Stimulated activated naive CD8-positive, alpha-beta T cell treated with anti-CD3 and anti-CD28 coated beads, Interleukin-15, amount 100 ng/mL, for 72 hours (primary cell): ENCODE data around the gene CIBAR2.
"Not testable (repeated sequence)": the region's sequence is repeated elsewhere in the genome, so short reads cannot be mapped to it uniquely, and the experiment has no call there.

Source experiments
- ATAC-seq: fragments of 150-1000 bp; cut with Tn5 transposase; 2 replicates; pipeline ENCODE4 v1.10.0; 2021; ENCODE audit warnings: mild to moderate bottlenecking, moderate library complexity
- DNase-seq, 2 donors: peaks; one replicate each; pipeline ENCODE4 v3.0.0; 2021 to 2022
- H3K27ac Mint-ChIP-seq, 2 donors: one replicate each; pipeline ENCODE4 v1.8.0; 2022; ENCODE audit warnings: mild to moderate bottlenecking in 2 of 2, mixed read lengths in 2 of 2, moderate library complexity in 2 of 2
- H3K27me3 Mint-ChIP-seq: one replicate; pipeline ENCODE4 v1.8.0; 2022; ENCODE audit warnings: mixed read lengths
- H3K4me1 Mint-ChIP-seq: one replicate; pipeline ENCODE4 v1.8.0; 2022; ENCODE audit warnings: mild to moderate bottlenecking, mixed read lengths
- H3K4me3 Mint-ChIP-seq, 2 donors: one replicate each; pipeline ENCODE4 v1.8.0; 2022; ENCODE audit warnings: mild to moderate bottlenecking in 2 of 2, mixed read lengths in 2 of 2, moderate library complexity in 1 of 2
- H3K9me3 Mint-ChIP-seq, 2 donors: one replicate each; pipeline ENCODE4 v1.8.0; 2022; ENCODE audit warnings: mixed read lengths in 2 of 2

Gene CIBAR2

GRCh38 chr16:85125570-85126393, 13.5 kb upstream of the CIBAR2 start:
- ATAC-seq (no peak), DNase-seq (no peak)
- Mint-ChIP-seq H3K27me3 (no peaks in the 10 kb centered on the region), H3K27ac (peak overlapping the region in 1 of 2 donors; percentile 15), H3K4me3 (no peak overlapping the region), H3K4me1 (peaks cover 22% of the 10 kb centered on the region), H3K9me3 (no peaks in the 10 kb centered on the region)

GRCh38 chr16:85124636-85125346, 12.5 kb upstream of the CIBAR2 start:
- Mint-ChIP-seq H3K9me3 (no peaks in the 10 kb centered on the region), H3K27ac (no peak overlapping the region), H3K4me1 (peaks cover 22% of the 10 kb centered on the region), H3K4me3 (no peak overlapping the region), H3K27me3 (no peaks in the 10 kb centered on the region)
- no peak for ATAC-seq
- no peak for DNase-seq

GRCh38 chr16:85123891-85124635, 11.8 kb upstream of the CIBAR2 start:
- no peak for DNase-seq
- no peak overlapping the region for H3K4me3 Mint-ChIP-seq
- H3K27me3 Mint-ChIP-seq, result no peaks in the 10 kb centered on the region
- ATAC-seq, result no peak
- peaks cover 22% of the 10 kb centered on the region for H3K4me1 Mint-ChIP-seq
- H3K9me3 Mint-ChIP-seq, result no peaks in the 10 kb centered on the region
- H3K27ac Mint-ChIP-seq, result no peak overlapping the region

- peaks cover 22% of the 10 kb centered on the region for H3K4me1 Mint-ChIP-seq
- not testable (repeated sequence) for H3K27me3 Mint-ChIP-seq, DNase-seq, H3K9me3 Mint-ChIP-seq, ATAC-seq, H3K4me3 Mint-ChIP-seq, H3K27ac Mint-ChIP-seq
These were observed 11.2 kb upstream of the CIBAR2 start for GRCh38 chr16:85123441-85123840.

- Mint-ChIP-seq H3K4me3 (no peak overlapping the region), H3K27ac (no peak overlapping the region), H3K4me1 (peaks cover 3% of the 10 kb centered on the region), H3K9me3 (no peaks in the 10 kb centered on the region), H3K27me3 (no peaks in the 10 kb centered on the region)
- no peak for ATAC-seq
- DNase-seq, result no peak
These were observed 7.7 kb upstream of the CIBAR2 start for GRCh38 chr16:85120006-85120340.

- ATAC-seq, result no peak
- no peaks in the 10 kb centered on the region for H3K9me3 Mint-ChIP-seq
- no peaks in the 10 kb centered on the region for H3K27me3 Mint-ChIP-seq
- H3K27ac Mint-ChIP-seq, result no peak overlapping the region
- no peak overlapping the region for H3K4me3 Mint-ChIP-seq
- no peak for DNase-seq
- peaks cover 8% of the 10 kb centered on the region for H3K4me1 Mint-ChIP-seq
These were observed 5.1 kb upstream of the CIBAR2 start for GRCh38 chr16:85117418-85117817.

GRCh38 chr16:85114909-85115567, 2.8 kb upstream of the CIBAR2 start:
- DNase-seq (peak; percentile 86), ATAC-seq (peak; percentile 90)
- H3K27ac Mint-ChIP-seq, result peak overlapping the region in 1 of 2 donors; percentile 80

GRCh38 chr16:85113913-85114312, 1.6 kb upstream of the CIBAR2 start:
- Mint-ChIP-seq H3K4me1 (peaks cover 8% of the 10 kb centered on the region), H3K27me3 (no peaks in the 10 kb centered on the region), H3K4me3 (no peak overlapping the region), H3K27ac (no peak overlapping the region), H3K9me3 (no peaks in the 10 kb centered on the region)
- ATAC-seq, result no peak
- DNase-seq, result no peak

More at GRCh38 chr16:85114909-85115567, 2.8 kb upstream of the CIBAR2 start:
- peak overlapping the region; percentile 70 to 71 for H3K4me3 Mint-ChIP-seq
- peaks cover 8% of the 10 kb centered on the region for H3K4me1 Mint-ChIP-seq
- no peaks in the 10 kb centered on the region for H3K27me3 Mint-ChIP-seq
- H3K9me3 Mint-ChIP-seq, result no peaks in the 10 kb centered on the region

GRCh38 chr16:85113168-85113733, 979 bp upstream of the CIBAR2 start:
- H3K9me3 Mint-ChIP-seq, result no peaks in the 10 kb centered on the region
- H3K27me3 Mint-ChIP-seq, result no peaks in the 10 kb centered on the region
- DNase-seq (no peak), ATAC-seq (no peak)
- no peak overlapping the region for H3K4me3 Mint-ChIP-seq
- no peak overlapping the region for H3K27ac Mint-ChIP-seq
- H3K4me1 Mint-ChIP-seq, result peaks cover 8% of the 10 kb centered on the region

GRCh38 chr16:85111184-85111583, 1.1 kb downstream of the CIBAR2 start:
- no peak for ATAC-seq
- Mint-ChIP-seq H3K27ac (no peak overlapping the region), H3K27me3 (no peaks in the 10 kb centered on the region), H3K4me3 (no peak overlapping the region), H3K4me1 (peaks cover 9% of the 10 kb centered on the region), H3K9me3 (no peaks in the 10 kb centered on the region)
- no peak for DNase-seq

GRCh38 chr16:85110105-85110504, 2.2 kb downstream of the CIBAR2 start:
- H3K27me3 Mint-ChIP-seq, result no peaks in the 10 kb centered on the region
- peaks cover 18% of the 10 kb centered on the region for H3K4me1 Mint-ChIP-seq
- no peaks in the 10 kb centered on the region for H3K9me3 Mint-ChIP-seq
- ATAC-seq (no peak), DNase-seq (no peak)
- H3K4me3 Mint-ChIP-seq, result no peak overlapping the region
- no peak overlapping the region for H3K27ac Mint-ChIP-seq

GRCh38 chr16:85107532-85107931, 4.7 kb downstream of the CIBAR2 start:
- DNase-seq (no peak), ATAC-seq (no peak)
- H3K9me3 Mint-ChIP-seq, result no peaks in the 10 kb centered on the region
- H3K27me3 Mint-ChIP-seq, result no peaks in the 10 kb centered on the region
- no peak overlapping the region for H3K4me3 Mint-ChIP-seq
- H3K27ac Mint-ChIP-seq, result no peak overlapping the region
- peaks cover 38% of the 10 kb centered on the region for H3K4me1 Mint-ChIP-seq

- Mint-ChIP-seq H3K4me1 (peaks cover 42% of the 10 kb centered on the region), H3K27ac (no peak overlapping the region), H3K27me3 (no peaks in the 10 kb centered on the region), H3K4me3 (no peak overlapping the region), H3K9me3 (no peaks in the 10 kb centered on the region)
- no peak for ATAC-seq
- no peak for DNase-seq
These were observed 5.2 kb downstream of the CIBAR2 start for GRCh38 chr16:85107083-85107482.

- ATAC-seq (no peak), DNase-seq (no peak)
- Mint-ChIP-seq H3K27me3 (no peaks in the 10 kb centered on the region), H3K4me3 (no peak overlapping the region), H3K9me3 (no peaks in the 10 kb centered on the region), H3K27ac (peak overlapping the region in 1 of 2 donors; percentile 30), H3K4me1 (peaks cover 46% of the 10 kb centered on the region)
These were observed 6.8 kb downstream of the CIBAR2 start for GRCh38 chr16:85105475-85105874.

GRCh38 chr16:85104821-85105391, 7.4 kb downstream of the CIBAR2 start:
- DNase-seq (no peak), ATAC-seq (peak; percentile 79)
- H3K27ac Mint-ChIP-seq, result peak overlapping the region; percentile 91 to 95
- peaks cover 46% of the 10 kb centered on the region for H3K4me1 Mint-ChIP-seq
- peak overlapping the region in 1 of 2 donors; percentile 38 for H3K4me3 Mint-ChIP-seq
- H3K27me3 Mint-ChIP-seq, result no peaks in the 10 kb centered on the region
- no peaks in the 10 kb centered on the region for H3K9me3 Mint-ChIP-seq
